HG03520 (cell line): ENCODE measurements around the gene PTPN14.
"Not testable (repeated sequence)": the region's sequence is repeated elsewhere in the genome, so short reads cannot be mapped to it uniquely, and the experiment has no call there.

Experiments
- ATAC-seq: cut with Tn5 transposase; IDR thresholded peaks from one replicate; pipeline ENCODE4 v1.9.1; 2021; ENCODE audit warnings: mild to moderate bottlenecking, moderate library complexity; ENCODE audit not compliant: unreplicated experiment

The PTPN14 gene

GRCh38 chr1:214513394-214513793, 38.0 kb downstream of the PTPN14 start:
- no peak for ATAC-seq

DNA sequence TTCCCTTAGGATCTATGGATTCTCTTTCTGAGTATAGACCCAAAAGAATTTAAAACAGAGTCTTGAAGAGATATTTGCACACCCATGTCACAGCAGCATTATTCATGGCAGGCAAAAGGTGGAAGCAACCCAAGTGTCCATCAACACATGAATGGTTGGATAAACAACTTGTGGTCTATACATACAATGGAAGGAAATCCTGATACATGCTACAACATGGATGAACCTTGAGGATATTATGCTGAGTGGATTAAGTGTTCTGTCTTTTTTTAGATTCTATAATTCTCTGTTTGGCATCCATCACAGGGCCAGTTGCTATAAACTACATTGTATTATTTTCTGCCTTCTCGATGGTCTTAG, 39.8 kb downstream of the PTPN14 start:
- no peak for ATAC-seq

DNA sequence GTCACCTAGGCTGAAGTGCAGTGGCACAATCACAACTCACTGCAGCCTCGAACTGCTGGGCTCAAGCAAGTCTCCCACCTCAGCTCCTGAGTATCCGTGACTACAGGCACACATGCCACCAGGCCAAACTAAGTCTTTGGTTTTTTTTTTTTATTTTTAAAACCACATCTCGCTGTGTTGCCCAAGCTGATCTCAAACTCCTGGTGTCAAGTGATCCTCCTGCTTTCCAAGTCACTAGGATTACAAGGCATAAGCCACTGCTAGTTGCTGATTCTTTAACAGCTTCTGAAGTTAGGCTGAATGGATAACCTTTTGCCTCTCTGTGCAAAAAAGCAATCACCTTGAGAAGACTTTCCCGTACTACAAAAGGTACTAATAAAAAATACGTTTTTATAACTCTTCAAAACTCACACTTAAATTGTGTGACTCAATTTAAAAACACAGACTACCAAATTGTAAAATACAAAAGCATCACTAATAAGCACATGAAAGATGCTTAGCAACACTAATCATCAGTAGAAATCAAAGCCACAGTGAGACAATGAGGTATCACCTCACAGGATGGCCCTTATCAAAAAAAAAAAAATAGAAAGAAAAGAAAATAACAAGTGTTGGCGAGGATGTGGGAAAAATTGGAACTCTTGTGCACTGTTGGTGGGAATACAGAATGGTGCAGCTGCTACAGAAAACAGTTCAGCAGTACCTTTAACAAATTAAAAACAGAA, 40.3 kb downstream of the PTPN14 start:
- no peak for ATAC-seq

DNA sequence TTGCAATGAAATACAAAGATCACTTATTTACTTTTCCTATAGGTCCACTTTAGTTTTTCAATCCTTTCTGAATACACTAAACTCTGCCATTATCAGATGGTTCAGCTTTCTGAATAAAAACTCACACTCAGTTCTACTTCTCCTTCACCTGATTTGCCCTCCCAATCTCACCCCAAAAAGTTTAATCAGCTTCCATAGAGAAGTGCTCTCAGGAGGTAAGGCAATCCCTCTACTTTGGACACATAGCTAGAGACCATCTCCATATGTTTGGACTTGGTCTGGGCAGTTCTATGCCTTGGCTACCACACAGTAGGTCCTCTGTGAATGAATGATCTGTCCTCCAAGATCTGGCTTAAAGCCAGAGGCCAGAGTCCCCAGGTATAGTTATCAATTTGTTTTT, 40.9 kb downstream of the PTPN14 start:
- no peak for ATAC-seq

DNA sequence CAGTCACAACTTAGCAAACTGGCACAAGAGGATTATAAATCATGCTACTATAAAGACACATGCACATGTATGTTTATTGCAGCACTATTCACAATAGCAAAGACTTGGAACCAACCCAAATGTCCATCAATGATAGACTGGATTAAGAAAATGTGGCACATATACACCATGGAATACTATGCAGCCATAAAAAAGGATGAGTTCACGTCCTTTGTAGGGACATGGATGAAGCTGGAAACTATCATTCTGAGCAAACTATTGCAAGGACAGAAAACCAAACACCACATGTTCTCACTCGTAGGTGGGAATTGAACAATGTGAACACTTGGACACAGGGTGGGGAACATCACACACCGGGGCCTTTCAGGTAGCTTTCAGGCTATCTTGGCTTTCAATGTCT, 41.8 kb downstream of the PTPN14 start:
- not testable (repeated sequence) for ATAC-seq

DNA sequence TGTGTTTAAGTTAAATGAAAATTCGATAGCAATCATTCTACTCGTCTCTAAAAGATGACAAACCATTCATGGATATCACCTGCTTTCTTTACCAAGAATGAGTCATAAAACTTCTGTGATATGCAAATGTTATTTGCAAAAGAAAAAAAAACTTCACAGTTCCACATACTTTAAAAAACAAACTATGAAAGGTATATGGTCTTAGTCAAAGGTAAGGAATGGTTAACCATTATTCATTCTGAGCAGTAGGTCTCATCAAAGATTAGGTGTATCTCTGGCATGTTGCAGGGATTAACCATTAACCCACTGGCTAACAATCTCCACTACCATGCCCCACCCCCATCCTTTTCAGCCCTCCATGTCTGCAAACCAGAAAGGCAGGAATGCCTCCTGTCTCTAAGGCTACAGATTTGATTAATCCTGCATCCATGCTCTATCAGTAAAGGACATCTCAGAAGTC, 44.4 kb downstream of the PTPN14 start:
- peak; percentile 69 for ATAC-seq

GRCh38 chr1:214505134-214505533, 46.3 kb downstream of the PTPN14 start:
- no peak for ATAC-seq

GRCh38 chr1:214504330-214504729, 47.1 kb downstream of the PTPN14 start:
- no peak for ATAC-seq

DNA sequence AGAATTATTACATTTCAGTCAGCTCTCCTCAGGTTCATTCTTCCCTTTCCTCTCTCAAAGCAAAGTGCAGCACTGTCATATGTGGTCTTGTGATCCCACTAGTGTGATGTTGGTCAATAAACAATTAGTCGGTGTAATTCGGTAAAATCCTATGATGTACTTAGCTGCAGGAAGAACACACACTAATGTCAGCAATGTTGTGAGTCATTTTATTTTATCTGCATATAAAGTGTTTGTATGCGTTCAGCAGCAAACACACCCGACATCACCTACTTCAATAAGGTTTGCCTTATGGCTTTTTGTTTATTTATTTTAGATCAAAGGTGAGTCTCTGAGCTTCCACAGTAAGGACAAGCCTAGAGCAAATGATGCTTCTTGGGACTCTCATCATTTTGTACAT, 47.8 kb downstream of the PTPN14 start:
- ATAC-seq, result no peak

DNA sequence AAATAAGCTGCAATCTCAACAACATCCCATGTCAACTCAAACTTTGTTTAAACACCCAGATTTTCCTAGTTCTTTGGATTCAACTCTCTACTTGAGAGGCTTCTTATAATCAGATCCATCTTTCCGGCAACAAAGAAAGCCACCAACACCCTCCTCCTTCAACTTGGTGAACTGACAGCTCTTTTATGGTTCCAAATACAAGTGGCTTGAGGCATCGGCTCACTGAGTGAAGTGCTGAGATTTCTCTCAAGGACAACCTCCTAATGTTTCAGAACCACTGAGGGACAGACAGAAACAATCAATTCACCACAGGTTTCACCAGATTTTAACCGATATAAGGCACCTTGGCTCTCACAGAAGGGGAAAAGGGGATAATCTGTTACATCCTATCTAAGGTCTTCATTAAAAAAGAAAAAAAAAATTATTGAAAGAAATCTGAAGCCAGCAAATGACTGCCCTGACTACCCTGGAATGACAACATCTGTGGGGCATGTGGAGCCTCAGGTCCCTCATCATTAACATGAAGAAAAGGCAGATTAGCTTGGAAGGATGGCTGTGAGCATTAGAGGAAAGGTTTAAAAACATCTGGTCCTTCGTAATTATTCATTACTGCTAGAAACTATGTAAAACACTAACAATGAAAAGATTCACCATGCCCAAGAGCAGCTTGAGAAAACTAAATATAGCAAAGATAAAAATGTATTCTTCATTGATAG, 50.9 kb downstream of the PTPN14 start:
- no peak for ATAC-seq

DNA sequence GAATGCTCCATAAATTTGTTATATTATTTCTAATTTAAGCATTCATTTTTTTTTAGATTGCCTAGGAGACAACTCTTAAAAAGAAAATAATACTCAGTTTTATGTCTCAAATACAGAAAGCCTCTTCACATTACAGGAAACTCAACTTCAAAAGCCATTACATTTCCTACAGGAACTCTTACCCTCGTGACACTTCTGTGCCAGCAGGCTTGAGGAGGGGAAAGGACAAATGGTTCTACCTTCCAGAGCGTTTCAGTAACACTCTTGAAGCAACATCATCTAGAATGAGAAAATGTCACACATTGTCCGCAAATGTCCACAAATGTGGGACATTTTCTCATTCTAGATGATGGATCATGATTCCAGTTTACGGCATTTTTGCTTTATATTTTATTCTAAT, 51.7 kb downstream of the PTPN14 start:
- ATAC-seq, result no peak

DNA sequence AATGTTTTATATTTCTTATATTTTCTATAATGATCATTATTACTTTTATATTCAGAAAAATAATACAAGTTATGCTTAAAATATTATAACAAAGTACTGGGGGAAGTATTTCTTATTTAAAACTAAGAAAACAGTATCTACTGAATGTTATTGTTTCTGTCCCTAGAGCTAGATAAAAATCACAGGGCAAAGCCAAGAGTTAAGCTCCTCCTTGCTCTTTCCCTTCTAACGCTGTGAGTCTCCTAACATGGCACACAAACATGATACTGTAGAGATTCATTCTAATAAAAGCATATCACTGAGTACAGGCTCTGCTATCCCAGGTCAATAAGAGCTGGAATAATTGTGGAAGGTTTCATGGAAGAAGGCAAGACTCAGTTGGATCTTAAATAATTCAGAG, 53.4 kb downstream of the PTPN14 start:
- ATAC-seq, result no peak

DNA sequence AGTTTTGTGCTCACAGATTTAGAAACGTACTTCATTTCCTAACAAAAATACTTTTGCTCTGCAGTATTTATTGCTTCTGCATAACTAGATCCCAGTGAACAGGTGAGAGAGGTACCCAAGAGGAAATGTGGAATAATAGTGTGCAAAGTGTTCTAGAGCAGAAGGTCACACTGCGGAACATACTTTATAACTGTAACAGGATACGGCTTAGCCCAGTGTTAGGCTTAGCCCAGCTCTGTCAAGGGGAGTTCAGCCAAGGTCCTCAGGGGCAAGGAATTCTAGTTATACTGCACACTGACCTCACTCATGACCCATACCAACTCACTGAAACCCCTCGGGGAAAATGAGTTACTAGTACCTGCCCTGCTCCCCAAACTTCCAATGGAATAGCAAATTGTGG, 55.3 kb downstream of the PTPN14 start:
- ATAC-seq, result no peak

GRCh38 chr1:214494706-214495105, 56.7 kb downstream of the PTPN14 start:
- ATAC-seq, result no peak

- ATAC-seq, result not testable (repeated sequence)
These were observed 57.2 kb downstream of the PTPN14 start for GRCh38 chr1:214494179-214494578.

GRCh38 chr1:214493126-214493796, 58.1 kb downstream of the PTPN14 start:
- no peak for ATAC-seq

DNA sequence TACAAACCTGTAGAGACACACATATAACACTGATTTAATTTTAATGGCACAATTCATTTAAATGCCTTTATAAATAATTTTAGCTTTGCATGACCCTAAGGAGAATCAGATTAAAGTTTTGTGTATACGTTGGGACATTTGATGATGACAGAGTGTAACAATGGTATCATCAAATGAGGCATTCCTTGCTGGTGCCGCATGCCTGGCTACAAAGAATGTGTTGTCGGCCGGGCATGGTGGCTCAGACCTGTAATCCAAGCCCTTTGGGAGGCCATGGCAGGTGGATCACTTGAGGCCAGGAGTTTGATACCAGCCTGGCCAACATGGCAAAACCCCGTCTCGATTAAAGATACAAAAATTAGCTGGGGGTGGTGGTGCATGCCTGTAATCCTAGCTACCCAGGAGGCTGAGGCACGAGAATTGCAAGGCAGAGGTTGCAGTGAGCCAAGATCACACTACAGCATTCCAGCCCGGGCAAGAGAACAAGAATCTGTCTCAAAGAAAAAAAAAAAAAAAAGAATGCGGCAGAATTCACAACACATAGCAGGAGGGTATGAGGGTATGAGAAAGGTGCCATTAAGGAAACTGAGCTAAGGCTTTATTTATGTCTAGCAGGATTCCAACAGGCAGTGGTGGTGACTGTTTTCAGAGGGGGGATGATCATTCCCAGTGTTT, 58.9 kb downstream of the PTPN14 start:
- no peak for ATAC-seq

DNA sequence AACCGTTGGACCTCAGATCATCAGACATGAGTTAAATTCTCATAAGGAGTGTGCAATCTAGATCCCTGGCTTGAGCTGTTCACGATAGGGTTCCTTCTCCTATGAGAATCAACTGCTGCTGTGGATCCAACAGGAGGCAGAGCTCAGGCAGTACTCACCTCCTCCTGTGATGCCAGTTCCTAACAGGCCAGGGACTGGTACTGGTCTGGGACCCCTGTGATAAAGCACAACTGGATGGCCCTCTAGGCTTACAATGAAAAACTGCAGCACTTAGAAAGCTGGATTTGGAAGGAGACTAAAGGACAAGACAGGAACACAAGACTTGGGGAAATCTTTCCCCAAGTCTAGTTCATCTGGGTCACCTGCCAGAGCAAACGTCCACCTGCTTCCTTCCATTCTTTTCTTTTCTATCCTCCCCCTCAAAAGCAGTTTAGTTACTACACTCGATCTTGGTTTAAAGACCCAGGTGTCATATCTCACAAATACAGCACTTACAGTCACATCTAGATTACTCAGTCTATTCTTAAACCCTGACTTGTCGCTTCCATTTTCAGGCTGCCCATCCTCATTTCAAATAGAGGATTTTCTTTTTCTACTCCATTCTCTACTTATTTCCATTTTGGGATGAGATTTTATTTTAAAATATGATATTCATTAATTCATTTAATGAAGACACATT, 59.8 kb downstream of the PTPN14 start:
- no peak for ATAC-seq

GRCh38 chr1:214485151-214485550, 66.3 kb downstream of the PTPN14 start:
- no peak for ATAC-seq

DNA sequence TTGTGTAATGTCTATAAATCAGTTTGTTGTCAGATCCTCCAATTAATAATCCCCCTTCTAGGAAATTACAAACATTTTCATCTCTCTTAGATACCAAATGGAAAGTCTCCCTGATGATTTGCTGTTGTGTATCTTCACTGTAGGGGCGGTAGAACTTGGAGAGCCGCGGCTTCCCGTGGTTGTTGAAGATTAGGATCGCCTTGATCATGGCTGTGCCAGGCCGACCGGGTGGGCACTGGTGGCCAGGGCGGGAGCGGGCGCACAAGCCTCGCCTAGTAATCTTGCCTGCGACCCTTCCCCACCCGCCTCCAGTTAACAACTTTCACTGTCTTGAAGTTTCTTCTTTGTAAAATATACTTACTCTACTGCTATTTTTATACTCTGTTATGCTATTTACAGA, 68.2 kb downstream of the PTPN14 start:
- ATAC-seq, result not testable (repeated sequence)
